OCI-LY7 (cell line): ENCODE data around the gene RAET1E. TPM values are rescaled to one million over a fixed set of nuclear protein-coding genes. Genes with fewer than 3 reads are reported as not detected.
"Not testable (repeated sequence)": the region's sequence is repeated elsewhere in the genome, so short reads cannot be mapped to it uniquely, and the experiment has no call there.

Experiments
- BruUV-seq: library from RNA; stranded (reverse); fragments of 400-500 nt; replicated peaks from 2 replicates; lab custom pipeline; 2021; lab: Mats Ljungman, UMichigan
- CTCF ChIA-PET: fragments of 300-600 bp; sonication (Branson Sonifier 250); formaldehyde crosslinking; loops from one replicate; lab custom pipeline; 2022; ENCODE audit warnings: antibody characterized with exemption; ENCODE audit not compliant: unreplicated experiment; lab: Charles Lee
- POLR2A ChIA-PET: fragments of 300-600 bp; sonication (Branson Sonifier 250); formaldehyde crosslinking; loops from one replicate; lab custom pipeline; 2022; ENCODE audit warnings: antibody characterized with exemption; lab: Charles Lee
- DNase-seq: peaks from one replicate; pipeline ENCODE4 v3.0.0-alpha.2; 2015; ENCODE audit warnings: low spot score
- H2AFZ ChIP-seq: fragments of 200-600 bp; sonication (generic), shearing (Covaris generic); 2 replicates; pipeline ENCODE4 v1.6.1; 2014; ENCODE audit warnings: mild to moderate bottlenecking, antibody characterized with exemption, low read length, moderate library complexity
- H3K27ac ChIP-seq: fragments of 200-600 bp; sonication (generic); 2 replicates; pipeline ENCODE4 v1.5.1; 2014; ENCODE audit warnings: mixed run types, low read depth, mild to moderate bottlenecking, moderate library complexity, low read length, inconsistent platforms; ENCODE audit not compliant: poor library complexity, severe bottlenecking
- H3K36me3 ChIP-seq: fragments of 200-600 bp; sonication (generic); 2 replicates; pipeline ENCODE4 v1.6.1; 2014; ENCODE audit warnings: mild to moderate bottlenecking, antibody characterized with exemption, low read length, moderate library complexity, mixed read lengths; ENCODE audit not compliant: insufficient read depth
- H3K4me1 ChIP-seq: fragments of 200-600 bp; sonication (generic); 2 replicates; pipeline ENCODE4 v1.5.1; 2014; ENCODE audit warnings: mild to moderate bottlenecking, low read length; ENCODE audit not compliant: insufficient read depth, poor library complexity, severe bottlenecking
- H3K4me2 ChIP-seq: fragments of 200-600 bp; sonication (generic); 2 replicates; pipeline ENCODE4 v1.6.1; 2014; ENCODE audit warnings: mild to moderate bottlenecking, low read length
- H3K4me3 ChIP-seq: fragments of 200-600 bp; sonication (generic); 2 replicates; pipeline ENCODE4 v1.5.1; 2014; ENCODE audit warnings: mild to moderate bottlenecking, low read depth, low read length; ENCODE audit not compliant: poor library complexity, severe bottlenecking
- H3K79me2 ChIP-seq: fragments of 200-600 bp; sonication (generic); 2 replicates; pipeline ENCODE4 v1.6.1; 2016; ENCODE audit warnings: low read depth, mild to moderate bottlenecking, low read length, moderate library complexity, mixed read lengths; ENCODE audit not compliant: insufficient read depth
- H3K9me2 ChIP-seq: fragments of 200-600 bp; sonication (generic); 2 replicates; pipeline ENCODE4 v1.6.1; 2016; ENCODE audit warnings: mild to moderate bottlenecking, low read length, mixed read lengths; ENCODE audit not compliant: insufficient read depth
- H3K9me3 ChIP-seq: fragments of 200-600 bp; sonication (generic); 2 replicates; pipeline ENCODE4 v1.6.1; 2014; ENCODE audit warnings: mild to moderate bottlenecking, mixed run types, low read length, mixed read lengths
- H4K20me1 ChIP-seq: fragments of 200-600 bp; sonication (generic); 2 replicates; pipeline ENCODE4 v1.6.1; 2014; ENCODE audit warnings: mild to moderate bottlenecking, antibody characterized with exemption, low read length, moderate library complexity, mixed read lengths; ENCODE audit not compliant: insufficient read depth
- CTCF ChIP-seq: fragments of 200-600 bp; sonication (generic); conservative IDR thresholded peaks from 2 replicates; pipeline ENCODE4 v1.5.1; 2014; ENCODE audit warnings: mild to moderate bottlenecking, antibody characterized with exemption, low read length, moderate library complexity, mixed read lengths
- EZH2phosphoT487 ChIP-seq: fragments of 200-600 bp; sonication (generic); IDR thresholded peaks from 2 replicates; pipeline ENCODE4 v1.6.1; 2018; ENCODE audit warnings: low read depth, borderline replicate concordance, mild to moderate bottlenecking, mixed run types, antibody characterized with exemption, low read length, moderate library complexity, mixed read lengths
- intact Hi-C: fragments of 100-400 bp; cut with micrococcal nuclease; formaldehyde crosslinking; loops from one replicate; pipeline ENCODE4 v1.10.0; 2022; ENCODE audit not compliant: unreplicated experiment
- total RNA-seq, 2 experiments: library from RNA; depleted of rRNA in 1 of 2; stranded (reverse); fragments of >200 nt in 1 of 2; shearing (Covaris generic) in 1 of 2; gene quantifications; 2 replicates each; pipeline ENCODE4 v1.2.3, GENCODE V29; 2014 to 2022

The RAET1E gene
- total RNA-seq, 2 experiments from 2014 or later: not detected

- no TSS peak for BruUV-seq
- H3K4me1 ChIP-seq: peaks cover 5% of the 10 kb centered on the region
- H3K4me3 ChIP-seq: peak overlapping the region; percentile 48
- H3K4me2 ChIP-seq: peak overlapping the region; percentile 65
- ChIA-PET CTCF (no interaction called here), POLR2A (no interaction called here)
- no peak overlapping the region for H3K27ac ChIP-seq
- no peaks in the 10 kb centered on the region for H3K36me3 ChIP-seq
- TF ChIP-seq EZH2phosphoT487 (0 out of 2 replicates have a peak, but pooled peaks have one; percentile 35), CTCF (no peak)
- H4K20me1 ChIP-seq: no peaks in the 10 kb centered on the region
- no peaks in the 10 kb centered on the region for H3K9me3 ChIP-seq
- H3K79me2 ChIP-seq: no peaks in the 10 kb centered on the region
- H3K9me2 ChIP-seq: no peaks in the 10 kb centered on the region
- DNase-seq: no peak
- H2AFZ ChIP-seq: no peak overlapping the region
- intact Hi-C loops: loop anchor here (10.0 kb wide), 1 partner anchor 456 kb away; no protein-coding TSS in a partner anchor
Observed at GRCh38 chr6:149938571-149939355, 40.9 kb upstream of the RAET1E start.

DNA sequence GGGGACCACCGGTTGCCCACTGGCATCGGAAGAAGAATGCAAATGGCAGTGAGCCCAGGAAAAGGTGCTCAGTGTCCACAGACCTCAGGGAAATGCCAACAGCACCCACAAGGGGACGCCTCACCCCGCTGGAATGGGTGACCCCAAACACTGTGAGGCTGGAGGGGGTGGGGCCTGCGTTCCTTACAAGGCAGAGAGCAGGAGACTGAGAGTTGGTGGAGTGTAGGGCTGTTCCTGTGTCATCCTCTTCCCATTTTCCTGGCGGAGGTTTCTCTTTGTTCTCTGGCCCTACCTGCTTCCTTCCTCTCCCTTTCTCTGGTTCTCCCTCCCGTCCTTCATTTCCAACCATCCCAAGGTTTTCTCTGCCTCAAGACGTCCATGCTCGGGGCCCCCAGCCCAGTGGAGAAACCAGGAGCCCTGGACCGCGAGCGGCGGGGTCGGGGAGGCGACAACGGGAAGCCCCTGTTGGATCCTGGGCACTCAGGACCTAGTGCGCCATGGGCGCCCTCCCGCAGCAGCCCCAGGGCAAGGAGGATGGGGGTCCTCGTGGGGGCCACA lies 40.2 kb upstream of the RAET1E start:
- BruUV-seq, H3K4me1 ChIP-seq, CTCF ChIA-PET, H3K36me3 ChIP-seq, H3K9me2 ChIP-seq, H3K27ac ChIP-seq, POLR2A ChIA-PET, H3K9me3 ChIP-seq, H2AFZ ChIP-seq, DNase-seq, H3K79me2 ChIP-seq, H4K20me1 ChIP-seq: not testable (repeated sequence)
- intact Hi-C loops: loop anchor here (10.0 kb wide), 1 partner anchor 457 kb away; no protein-coding TSS in a partner anchor
- peak overlapping the region; percentile 48 for H3K4me3 ChIP-seq
- peak overlapping the region; percentile 65; the same call in 1 of the 2 replicates for H3K4me2 ChIP-seq

- BruUV-seq: no TSS peak
- Histone ChIP-seq H3K4me1 (peaks cover 5% of the 10 kb centered on the region), H3K9me3 (no peaks in the 10 kb centered on the region), H2AFZ (no peak overlapping the region), H3K4me2 (no peak overlapping the region), H3K36me3 (no peaks in the 10 kb centered on the region), H4K20me1 (no peaks in the 10 kb centered on the region), H3K27ac (no peak overlapping the region), H3K9me2 (no peaks in the 10 kb centered on the region), H3K4me3 (no peak overlapping the region), H3K79me2 (no peaks in the 10 kb centered on the region)
- ChIA-PET CTCF (no interaction called here), POLR2A (no interaction called here)
- intact Hi-C loops: loop anchor here (10.0 kb wide), 1 partner anchor 458 kb away; no protein-coding TSS in a partner anchor
- DNase-seq: no peak
- TF ChIP-seq EZH2phosphoT487 (no peak), CTCF (no peak)
Observed at GRCh38 chr6:149936743-149937142, 38.8 kb upstream of the RAET1E start.
